Breast epithelium (tissue), 3 donors: ENCODE results near the gene FHIT.

ENCODE experiments used
- CTCF ChIP-seq, 3 donors: fragments of 450-650 bp; IDR thresholded peaks; one replicate each; pipeline ENCODE4 v1.5.1; 2016 to 2017; ENCODE audit warnings: antibody characterized with exemption in 3 of 3, mild to moderate bottlenecking in 3 of 3, moderate library complexity in 3 of 3
- POLR2A ChIP-seq: fragments of 450-650 bp; IDR thresholded peaks from one replicate; pipeline ENCODE4 v1.6.1; 2016; ENCODE audit warnings: antibody characterized with exemption, mild to moderate bottlenecking, moderate library complexity
- POLR2AphosphoS5 ChIP-seq, 3 donors: sonication (generic); formaldehyde crosslinking; IDR thresholded peaks; one replicate each; pipeline ENCODE4 v1.6.1; 2017; ENCODE audit warnings: antibody characterized with exemption in 3 of 3

DNA sequence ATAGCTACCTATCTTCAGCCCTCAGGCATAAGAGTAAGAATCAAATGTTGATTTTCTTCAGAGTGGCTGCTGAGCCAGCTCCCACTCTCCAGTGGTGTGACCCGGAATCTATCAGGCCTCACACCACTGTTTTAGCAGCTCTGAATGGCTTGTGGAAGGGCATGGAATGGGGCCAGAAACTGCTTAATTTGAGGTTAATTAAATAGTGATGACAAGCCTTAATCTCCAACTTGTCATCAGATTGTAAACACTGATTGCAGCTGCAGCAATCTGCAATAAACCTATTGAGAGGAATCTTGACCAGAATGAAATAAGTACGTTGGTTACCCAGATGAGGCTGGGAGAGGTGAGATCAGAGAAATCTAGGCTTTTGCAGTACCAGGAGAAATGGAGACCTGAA is 317.4 kb downstream of the FHIT start:
- no peak for TF ChIP-seq POLR2A
- TF ChIP-seq CTCF (IDR thresholded peaks at IDR 0.05), result no peak
- TF ChIP-seq POLR2AphosphoS5 (IDR thresholded peaks at IDR 0.05), result no peak
